C4-2B (cell line): ENCODE measurements around the gene EZR.

Experiments used
- H3K27ac ChIP-seq: fragments of 450-650 bp; 2 replicates; pipeline ENCODE4 v1.5.1; 2017
- CTCF ChIP-seq: fragments of 450-650 bp; conservative IDR thresholded peaks from 2 replicates; pipeline ENCODE4 v1.5.1; 2017; ENCODE audit warnings: mild to moderate bottlenecking
- ZFX ChIP-seq: fragments of 450-650 bp; IDR thresholded peaks from 2 replicates; pipeline ENCODE4 v1.6.1; 2017

The EZR gene

GRCh38 chr6:158722176-158722729, 96.9 kb downstream of the EZR start:
- H3K27ac ChIP-seq: no peak overlapping the region
- no peak for TF ChIP-seq ZFX
- no peak for TF ChIP-seq CTCF

GRCh38 chr6:158718461-158719046, 100.6 kb downstream of the EZR start:
- peak; percentile 48 for TF ChIP-seq CTCF
- no peak for TF ChIP-seq ZFX
- no peak overlapping the region for H3K27ac ChIP-seq

- TF ChIP-seq CTCF (no peak), ZFX (no peak)
- H3K27ac ChIP-seq: no peak overlapping the region
These were observed 101.5 kb downstream of the EZR start for GRCh38 chr6:158717341-158718330.
